HG03565 (cell line): ENCODE results near the gene FST.

Experiments used
- ATAC-seq: cut with Tn5 transposase; IDR thresholded peaks from one replicate; pipeline ENCODE4 v1.9.1; 2021; ENCODE audit warnings: mild to moderate bottlenecking, moderate library complexity; ENCODE audit not compliant: unreplicated experiment

FST gene

GRCh38 chr5:53480416-53481158, at the start of gene FST:
TSS of gene FST (plus strand) at chr5:53480629. CDS start at chr5:53480792, 163 bp downstream.
- ATAC-seq: no peak

- no peak for ATAC-seq
Observed at GRCh38 chr5:53431665-53432064, 48.8 kb upstream of the FST start.

- ATAC-seq: no peak
Observed at GRCh38 chr5:53433026-53433425, 47.4 kb upstream of the FST start.

GRCh38 chr5:53434541-53434940, 45.9 kb upstream of the FST start:
- ATAC-seq: no peak

GRCh38 chr5:53436480-53437191, 43.8 kb upstream of the FST start:
- no peak for ATAC-seq

GRCh38 chr5:53438079-53438478, 42.4 kb upstream of the FST start:
- ATAC-seq: no peak

GRCh38 chr5:53438486-53439472, 41.6 kb upstream of the FST start:
- no peak for ATAC-seq

GRCh38 chr5:53442961-53443360, 37.5 kb upstream of the FST start:
- no peak for ATAC-seq

- no peak for ATAC-seq
Observed at GRCh38 chr5:53445569-53445968, 34.9 kb upstream of the FST start.

- ATAC-seq: no peak
Observed at GRCh38 chr5:53446908-53447307, 33.5 kb upstream of the FST start.

GRCh38 chr5:53448851-53449250, 31.6 kb upstream of the FST start:
- ATAC-seq: no peak

- no peak for ATAC-seq
Observed at GRCh38 chr5:53453898-53454718, 26.3 kb upstream of the FST start.

GRCh38 chr5:53454719-53455000, 25.8 kb upstream of the FST start:
- ATAC-seq: no peak

- ATAC-seq: no peak
Observed at GRCh38 chr5:53456366-53456765, 24.1 kb upstream of the FST start.

GRCh38 chr5:53463909-53464621, 16.4 kb upstream of the FST start:
- ATAC-seq: no peak

GRCh38 chr5:53464722-53465121, 15.7 kb upstream of the FST start:
- ATAC-seq: no peak

- no peak for ATAC-seq
Observed at GRCh38 chr5:53469946-53470687, 10.3 kb upstream of the FST start.

- no peak for ATAC-seq
Observed at GRCh38 chr5:53472279-53472678, 8.2 kb upstream of the FST start.
